ENCODE data around the gene TRIM7.

- TF ChIP-seq CTCF (IDR thresholded peaks at IDR 0.05): no peak
- no peak for TF ChIP-seq REST (IDR thresholded peaks at IDR 0.05; ENCODE audit: insufficient read depth in 1 of 2, low read depth in 2 of 2, low read length in 1 of 2)
- no peak for TF ChIP-seq TCF7L2 (IDR thresholded peaks at IDR 0.05; ENCODE audit: low read depth, low read length)
- no peak for TF ChIP-seq POLR2AphosphoS5 (IDR thresholded peaks at IDR 0.05; ENCODE audit: low read depth, low read length)
These were observed 48.2 kb downstream of the TRIM7 start for GRCh38 chr5:181156758-181157157.
